IPS-18c (cell line): ENCODE results near the gene FAM72C.
"Not testable (repeated sequence)": the region's sequence is repeated elsewhere in the genome, so short reads cannot be mapped to it uniquely, and the experiment has no call there.

ENCODE experiments used
- H3K4me3 ChIP-seq: 2 replicates; pipeline ENCODE4 v1.7.0; 2013; ENCODE audit warnings: low read depth, mild to moderate bottlenecking, low read length, moderate library complexity; ENCODE audit not compliant: insufficient read depth
- H3K9me3 ChIP-seq: one replicate; pipeline ENCODE4 v1.6.1; 2013; ENCODE audit warnings: mild to moderate bottlenecking, low read length, moderate library complexity; ENCODE audit not compliant: control insufficient read depth, insufficient read depth

The FAM72C gene

DNA sequence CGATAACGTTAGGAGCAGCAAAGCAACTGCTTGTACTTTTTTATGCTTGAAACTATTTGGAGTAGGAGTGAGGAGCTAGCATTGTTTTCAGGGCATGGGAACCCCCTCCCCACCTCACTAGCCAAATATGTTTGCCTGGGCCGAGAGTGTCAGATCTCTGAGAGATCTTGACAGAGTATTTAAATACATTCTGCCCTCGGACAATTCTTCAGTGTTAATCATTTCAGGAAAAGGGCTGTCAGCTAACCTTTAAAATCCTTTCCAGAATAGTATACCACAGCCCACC is 17.6 kb upstream of the FAM72C start:
- H3K9me3 ChIP-seq, H3K4me3 ChIP-seq: not testable (repeated sequence)

DNA sequence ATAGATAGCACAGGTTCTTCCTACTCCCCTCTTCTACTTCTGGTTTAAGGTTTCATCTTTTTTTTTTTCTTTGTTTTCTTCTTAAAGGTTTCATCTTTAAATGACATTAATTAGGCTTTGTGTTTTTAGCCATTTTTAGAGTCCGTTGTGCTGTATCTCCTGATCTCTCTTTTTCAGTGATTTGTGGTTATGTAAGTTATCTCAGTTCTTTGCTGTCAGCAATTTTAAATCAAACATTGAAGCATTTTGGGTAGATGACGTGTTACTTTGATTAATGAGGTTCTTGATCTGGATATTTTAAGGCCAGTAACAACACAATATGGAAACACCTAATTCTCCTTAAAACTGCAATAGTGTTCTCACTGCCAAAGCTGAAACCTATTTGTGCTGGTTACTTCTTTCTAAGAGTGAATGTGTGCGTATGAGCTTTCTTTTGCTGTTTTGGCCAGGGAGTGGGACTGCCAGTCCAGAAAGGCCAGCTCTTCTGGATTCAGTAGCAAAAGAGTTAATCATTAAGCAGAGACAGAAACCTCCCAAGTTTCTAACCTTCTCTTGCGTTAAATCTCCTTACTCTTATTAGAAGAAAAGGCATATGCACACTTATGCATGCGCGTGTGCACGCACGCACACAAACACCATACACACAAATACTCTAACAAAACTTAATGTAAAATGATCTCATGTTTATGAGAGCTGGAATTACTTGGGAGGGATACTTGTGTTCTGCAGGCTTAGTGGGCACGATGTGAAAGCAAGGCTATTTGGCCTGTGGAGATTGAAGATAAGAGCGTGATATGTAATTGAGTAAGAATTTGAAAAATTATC is 17.0 kb upstream of the FAM72C start:
- H3K9me3 ChIP-seq, H3K4me3 ChIP-seq: not testable (repeated sequence)

DNA sequence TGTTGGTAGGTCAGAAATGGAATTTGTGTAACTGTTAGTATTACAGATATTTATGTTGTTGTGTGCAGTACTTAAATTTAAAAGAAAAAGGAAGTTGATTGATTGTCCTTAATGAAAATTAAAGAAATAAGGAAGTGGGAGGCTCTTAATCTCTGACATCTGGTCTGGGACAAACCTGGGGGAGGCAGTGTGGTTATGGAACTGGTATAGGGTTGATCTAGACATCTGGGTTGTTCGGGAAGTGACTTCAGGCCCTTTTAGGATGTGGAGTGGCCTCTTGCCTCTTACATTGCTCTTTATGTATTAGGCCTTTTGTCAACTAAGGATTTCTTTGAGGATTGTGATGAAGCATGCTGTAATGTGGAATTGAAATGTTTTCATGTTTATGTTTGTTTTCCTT is 16.1 kb upstream of the FAM72C start:
- H3K4me3 ChIP-seq, H3K9me3 ChIP-seq: not testable (repeated sequence)

DNA sequence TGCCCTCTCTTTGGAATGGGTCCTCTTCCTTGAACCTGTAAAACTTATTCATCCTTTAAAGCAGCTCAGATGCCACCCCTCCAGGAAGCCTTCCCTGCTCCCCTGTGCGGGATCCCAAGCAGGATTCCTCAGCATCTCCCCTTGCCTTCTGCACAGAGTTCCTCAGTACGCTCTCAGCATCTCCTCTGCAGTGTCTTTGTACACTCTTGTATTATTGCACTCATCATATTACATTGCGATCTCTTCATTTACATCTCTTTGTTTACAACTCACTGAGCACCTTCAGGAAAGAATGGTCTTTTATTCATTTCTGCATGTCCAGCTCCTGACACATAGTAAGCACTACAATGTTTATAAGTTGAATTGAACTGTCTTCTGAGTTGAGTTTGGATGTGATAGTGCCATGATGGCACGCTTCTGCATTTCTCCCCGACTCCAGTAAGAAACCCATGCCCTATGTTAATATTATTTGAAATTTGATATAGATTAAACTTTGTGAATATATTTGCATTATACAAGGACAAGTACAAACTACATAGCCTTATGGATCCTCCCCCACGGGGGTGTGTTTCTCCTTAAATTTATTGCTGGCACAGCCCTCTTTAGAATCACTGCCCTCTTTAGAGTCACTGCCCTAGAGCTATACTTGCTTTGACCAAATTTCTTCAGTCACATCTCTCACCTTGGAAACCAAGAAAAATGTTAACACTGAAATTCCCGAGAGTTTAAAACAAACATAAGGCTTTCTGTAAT is 13.1 kb upstream of the FAM72C start:
- H3K9me3 ChIP-seq, H3K4me3 ChIP-seq: not testable (repeated sequence)

DNA sequence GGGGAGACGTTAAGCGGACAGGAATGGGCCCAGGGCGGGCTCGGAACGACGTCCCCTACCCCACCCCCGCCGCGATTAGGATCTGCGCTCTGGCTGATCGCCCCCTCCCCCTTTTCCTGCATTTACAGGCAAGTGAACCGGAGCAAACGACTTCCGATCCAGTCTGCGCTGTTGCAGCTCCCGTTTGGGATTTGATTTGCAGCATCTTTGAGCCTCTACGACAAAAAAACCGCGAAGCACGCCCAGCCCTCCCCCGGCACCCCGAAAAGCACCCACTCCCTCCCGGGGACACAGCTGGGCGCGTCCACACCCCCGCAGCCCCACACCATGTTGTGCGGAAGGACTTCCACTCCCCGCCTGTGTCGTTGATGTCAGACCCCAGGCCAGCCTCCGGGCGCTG is 2.6 kb upstream of the FAM72C start:
- not testable (repeated sequence) for H3K9me3 ChIP-seq
- peak overlapping the region; percentile 24; the same call in 1 of the 2 replicates for H3K4me3 ChIP-seq

DNA sequence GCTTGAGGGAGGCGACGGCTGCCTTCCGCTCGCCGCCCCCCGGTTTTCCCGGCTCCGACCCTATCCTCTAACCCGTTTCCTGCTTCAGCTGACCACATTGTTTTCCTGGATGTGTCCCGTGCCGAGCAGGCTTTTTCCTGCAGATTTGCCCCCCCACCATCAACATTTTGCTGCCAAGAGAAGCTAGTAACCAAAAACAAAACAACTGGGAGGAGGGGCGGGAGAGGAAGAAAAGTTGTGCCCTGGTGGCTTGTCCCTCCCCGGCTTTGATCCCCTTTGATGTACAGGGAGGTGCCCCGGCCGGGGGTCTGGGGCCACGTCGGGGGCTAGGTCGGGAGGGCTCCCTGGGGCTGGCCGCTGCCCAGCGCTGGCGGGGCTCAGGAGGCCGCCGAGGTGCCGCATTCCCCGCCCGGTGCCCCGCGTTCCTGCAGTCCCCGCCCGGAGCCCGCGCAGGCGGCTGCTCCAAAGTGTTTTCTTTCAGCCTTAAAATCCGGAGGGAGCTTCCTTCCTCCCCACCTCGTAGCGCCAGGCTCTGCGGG is 2.2 kb upstream of the FAM72C start:
- H3K9me3 ChIP-seq, H3K4me3 ChIP-seq: not testable (repeated sequence)

DNA sequence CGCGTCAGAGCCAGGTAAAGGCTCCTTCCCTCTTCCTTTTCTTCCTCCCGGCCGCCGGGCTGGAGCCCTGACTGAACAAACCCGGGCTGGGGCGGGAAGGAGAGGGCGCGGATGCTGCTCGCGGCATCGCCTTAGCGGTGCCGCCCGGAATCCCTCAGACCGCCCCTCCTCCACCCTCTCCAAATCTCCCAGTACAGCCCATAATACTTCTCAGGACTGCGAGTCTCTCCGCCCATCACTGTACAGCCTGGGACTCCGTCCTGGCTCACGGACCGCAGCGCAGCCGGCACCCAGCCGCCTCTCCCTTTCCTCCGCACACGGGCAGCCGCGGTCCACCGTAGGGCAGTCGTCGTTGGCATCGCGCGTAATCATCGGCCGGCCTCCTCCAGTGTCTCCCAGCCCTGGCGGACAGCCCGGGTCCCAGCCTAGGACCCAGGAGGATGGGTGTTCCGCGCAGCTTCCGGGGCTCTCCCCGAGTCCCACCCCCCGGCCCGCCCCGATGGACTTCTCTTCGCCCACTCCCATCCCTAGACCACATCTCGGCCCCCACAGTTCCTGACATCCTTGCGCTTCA is 1.1 kb upstream of the FAM72C start:
- not testable (repeated sequence) for H3K9me3 ChIP-seq, H3K4me3 ChIP-seq

DNA sequence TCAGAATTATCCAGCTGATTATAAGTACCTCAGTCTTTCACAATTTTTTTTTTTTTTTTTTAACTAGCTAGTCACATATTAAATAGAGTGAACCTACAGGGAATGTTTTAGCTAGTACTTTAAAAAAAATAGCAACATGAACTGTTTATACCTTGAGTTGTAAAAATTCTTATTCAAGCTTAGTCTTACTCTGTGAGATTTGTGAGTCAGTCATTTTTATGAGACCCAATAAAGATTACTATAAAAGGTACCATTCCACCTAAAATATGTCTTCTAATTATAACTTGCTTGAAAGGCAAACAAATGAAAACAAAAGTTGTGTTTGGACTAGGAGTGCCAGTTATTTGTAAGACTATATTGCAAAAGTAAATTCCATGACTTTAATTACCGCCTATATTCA is 5.9 kb downstream of the FAM72C start:
- not testable (repeated sequence) for H3K4me3 ChIP-seq, H3K9me3 ChIP-seq

DNA sequence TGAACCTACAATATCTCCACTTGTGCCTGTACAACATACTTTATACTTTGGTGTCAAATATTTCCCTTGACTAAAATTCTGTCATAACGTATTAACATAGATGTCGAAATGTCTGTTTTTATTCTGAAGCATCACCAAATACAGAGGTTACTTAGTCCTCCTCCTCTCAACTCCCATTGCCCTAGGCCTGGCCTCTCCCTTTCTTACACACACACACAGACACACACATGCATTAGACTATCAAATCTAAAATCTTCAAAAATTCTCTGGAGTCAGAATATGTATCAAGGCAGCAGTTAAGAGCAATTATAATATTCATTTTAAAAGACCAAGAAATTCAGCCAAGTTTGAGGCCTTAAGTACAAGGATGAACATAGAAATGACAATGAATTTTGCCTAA is 7.5 kb downstream of the FAM72C start:
- H3K4me3 ChIP-seq, H3K9me3 ChIP-seq: not testable (repeated sequence)

DNA sequence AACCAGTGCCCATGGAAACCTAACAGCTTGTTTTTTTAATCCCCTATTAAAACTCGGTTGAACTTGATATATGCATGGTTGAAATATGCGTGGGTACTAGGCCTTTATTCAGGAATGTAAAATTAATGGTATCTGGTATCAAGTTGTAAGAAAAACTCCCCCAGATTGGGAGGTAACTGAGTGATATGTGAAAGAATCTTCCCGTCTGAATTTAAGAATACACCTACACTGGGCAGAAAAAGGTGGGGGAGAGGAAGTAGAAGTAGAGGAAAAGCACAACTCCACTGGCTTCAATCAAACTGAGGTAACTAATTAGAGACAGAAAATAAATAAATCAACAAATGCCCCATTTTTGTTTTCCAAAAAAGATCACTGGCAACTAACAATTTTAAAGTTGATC is 15.9 kb downstream of the FAM72C start:
- not testable (repeated sequence) for H3K4me3 ChIP-seq, H3K9me3 ChIP-seq

DNA sequence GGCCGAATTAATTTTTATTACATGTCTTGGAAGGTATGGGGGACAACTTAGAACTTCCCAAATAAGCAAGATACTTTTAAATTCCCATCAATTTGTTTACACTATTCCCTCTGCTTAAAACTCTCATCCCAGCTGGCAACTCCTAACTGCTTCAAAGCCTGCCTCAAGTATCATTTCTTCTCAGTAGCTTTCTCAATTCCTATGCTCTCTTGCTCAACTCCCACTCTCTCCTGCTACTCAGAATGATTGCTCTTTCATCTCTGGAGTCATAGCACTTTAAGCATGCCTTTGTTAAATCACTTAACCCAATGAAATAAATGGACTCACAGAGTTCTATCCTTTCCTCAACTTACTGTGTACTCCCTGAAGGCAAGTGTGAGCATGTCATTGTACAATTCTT is 18.9 kb downstream of the FAM72C start:
- not testable (repeated sequence) for H3K4me3 ChIP-seq, H3K9me3 ChIP-seq

DNA sequence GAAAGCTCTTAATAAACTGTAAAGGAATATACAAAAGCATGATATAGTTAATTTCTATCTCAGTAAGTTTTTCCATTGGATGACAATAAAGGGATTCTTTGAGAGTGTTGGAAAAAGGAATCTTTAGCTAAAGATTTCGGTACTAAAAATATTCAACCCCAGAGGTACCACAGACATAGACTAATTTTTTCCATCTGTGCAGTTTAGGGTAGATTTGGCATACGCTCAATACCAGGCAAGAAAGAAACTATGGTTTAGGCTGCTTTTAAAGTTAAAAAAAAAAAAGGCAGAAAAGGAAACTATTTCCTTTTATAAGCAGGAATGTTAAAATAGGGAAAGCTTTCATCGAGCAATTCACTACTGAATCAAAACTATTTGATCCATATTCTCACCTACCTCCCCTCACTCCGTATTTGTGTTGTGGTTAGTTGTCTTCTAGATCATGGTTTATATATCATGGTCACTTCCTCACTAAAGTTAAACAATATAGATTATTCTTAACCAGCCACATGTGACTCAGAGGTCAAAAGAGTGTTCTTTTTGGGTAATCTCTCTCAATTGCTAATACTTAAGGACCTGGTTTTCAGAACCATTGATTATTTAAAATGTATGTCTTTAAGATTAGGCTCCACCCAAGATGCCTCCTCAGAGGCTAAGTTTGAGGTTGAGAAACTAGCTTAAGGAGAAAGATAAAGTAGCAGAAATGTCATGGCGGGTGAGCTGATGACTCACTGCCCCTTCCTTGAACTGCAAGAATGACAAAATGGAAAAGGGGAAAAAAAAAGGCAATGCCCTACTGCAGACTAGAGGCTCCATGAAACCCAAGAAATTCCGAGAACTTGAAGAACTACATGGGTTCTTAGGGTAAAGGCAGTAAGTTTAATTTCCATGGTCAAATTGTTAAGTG is 20.0 kb downstream of the FAM72C start:
- H3K4me3 ChIP-seq, H3K9me3 ChIP-seq: not testable (repeated sequence)

DNA sequence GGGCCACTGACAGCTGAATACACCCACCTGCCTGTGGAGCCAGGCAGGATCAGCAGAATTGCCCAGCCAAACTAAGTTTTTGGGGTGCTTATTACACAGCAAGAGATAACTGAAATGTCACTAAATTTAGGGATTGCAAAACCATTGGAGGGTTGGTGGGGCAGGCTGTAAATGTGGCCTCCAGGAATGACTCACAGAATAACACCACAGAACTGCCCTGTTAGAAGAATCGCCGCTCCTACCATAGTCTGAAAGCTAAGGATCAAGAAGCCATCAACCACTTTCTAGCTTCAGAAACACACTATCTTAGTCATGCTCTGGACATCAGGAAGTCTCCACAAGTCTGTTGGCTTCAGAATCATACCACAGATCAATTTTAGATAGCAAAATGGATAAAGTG is 24.0 kb downstream of the FAM72C start:
- not testable (repeated sequence) for H3K4me3 ChIP-seq, H3K9me3 ChIP-seq

DNA sequence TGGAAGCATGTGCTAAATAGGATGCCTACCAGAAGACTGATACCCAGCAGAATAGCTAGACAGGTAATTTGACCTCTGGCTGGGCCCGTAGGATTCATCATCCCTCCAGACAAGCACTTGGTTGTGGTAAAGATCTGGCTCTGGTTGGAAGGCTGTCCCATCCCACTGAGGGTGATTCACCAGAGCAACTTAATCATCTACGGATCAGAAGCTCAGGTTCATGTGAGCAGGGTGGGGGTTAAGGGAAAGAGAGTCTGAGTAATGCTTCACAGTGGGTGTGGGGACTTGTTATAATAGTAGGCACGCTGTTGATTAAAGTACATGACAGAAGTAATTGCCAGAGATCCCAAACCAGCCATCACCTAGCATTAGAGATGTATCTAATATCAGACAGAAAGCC is 26.5 kb downstream of the FAM72C start:
- H3K4me3 ChIP-seq, H3K9me3 ChIP-seq: not testable (repeated sequence)

DNA sequence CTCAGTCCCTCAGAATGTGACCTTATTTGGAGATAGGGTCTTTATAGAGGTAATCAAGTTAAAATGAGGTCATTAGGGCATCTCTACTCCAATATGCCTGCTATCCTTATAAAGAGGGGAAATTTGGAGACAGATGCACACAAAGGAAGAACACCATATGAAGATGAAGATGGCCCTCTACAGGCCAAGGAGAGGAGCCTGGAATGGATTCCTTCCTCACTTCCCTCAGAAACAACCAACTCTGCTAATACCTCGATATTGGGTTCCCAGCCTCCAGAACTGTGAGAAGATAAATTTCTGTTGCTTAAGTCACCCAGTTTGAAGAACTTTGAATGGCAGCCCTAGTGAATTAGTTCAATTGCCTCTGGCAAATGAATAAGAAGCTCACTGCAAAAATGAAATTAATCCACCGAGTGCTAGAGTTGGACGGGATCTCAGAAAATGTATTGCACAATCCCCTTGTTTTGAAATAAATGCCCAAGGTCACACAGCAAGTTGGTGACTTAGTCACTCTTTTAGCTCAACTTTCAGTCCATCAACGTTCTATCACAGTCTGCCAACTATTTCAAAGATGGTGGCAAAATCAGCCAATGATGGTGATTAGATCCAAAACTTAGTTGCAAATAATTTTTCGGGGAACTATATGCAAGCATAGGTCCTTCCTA is 27.1 kb downstream of the FAM72C start:
- H3K4me3 ChIP-seq, H3K9me3 ChIP-seq: not testable (repeated sequence)

DNA sequence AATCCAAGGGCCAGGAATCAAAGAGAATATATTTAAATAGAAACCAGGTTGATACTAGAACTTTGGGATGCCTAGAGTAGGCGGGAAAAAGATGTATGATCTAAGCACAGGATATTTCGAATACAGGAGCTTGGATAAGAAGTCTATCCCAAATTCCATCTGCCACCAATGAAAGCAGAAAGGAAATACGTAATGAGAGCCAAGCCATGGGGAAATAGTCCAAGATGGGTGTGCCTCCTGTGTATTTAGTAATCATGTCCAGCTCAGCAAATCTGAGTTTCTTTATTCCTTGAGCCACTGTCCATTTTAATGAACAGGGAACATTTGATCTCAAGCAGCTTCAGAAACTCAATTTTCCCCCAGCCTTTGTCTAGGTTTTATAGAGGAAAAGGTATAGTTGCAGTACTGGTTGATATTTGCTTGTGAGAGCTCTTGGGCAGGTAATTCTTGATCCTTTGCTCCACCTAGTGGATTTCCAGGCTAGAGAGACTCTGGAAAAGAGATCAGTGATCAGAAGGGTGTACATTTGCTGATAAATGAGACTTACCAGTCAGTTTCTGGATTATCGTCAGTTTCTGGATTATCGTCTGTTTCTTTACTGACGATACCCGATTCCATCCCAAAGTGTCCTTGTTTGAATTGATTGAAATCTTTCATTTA is 28.3 kb downstream of the FAM72C start:
- not testable (repeated sequence) for H3K4me3 ChIP-seq, H3K9me3 ChIP-seq
